Lower leg skin (tissue), 3 donors: ENCODE results near the gene MBD6.
"Not testable (repeated sequence)": the region's sequence is repeated elsewhere in the genome, so short reads cannot be mapped to it uniquely, and the experiment has no call there.

Experiments used
- POLR2A ChIP-seq, 2 donors: fragments of 450-650 bp; IDR thresholded peaks; one replicate each; pipeline ENCODE4 v1.6.1; 2016 to 2017; ENCODE audit warnings: antibody characterized with exemption in 2 of 2, mild to moderate bottlenecking in 1 of 2, moderate library complexity in 1 of 2
- TF ChIP-seq, protein P1 (sequence below), 3 donors: fragments of 450-650 bp; IDR thresholded peaks; one replicate each; pipeline ENCODE4 v1.5.1; 2016; ENCODE audit warnings: antibody characterized with exemption in 3 of 3, mild to moderate bottlenecking in 3 of 3, moderate library complexity in 2 of 3

DNA sequence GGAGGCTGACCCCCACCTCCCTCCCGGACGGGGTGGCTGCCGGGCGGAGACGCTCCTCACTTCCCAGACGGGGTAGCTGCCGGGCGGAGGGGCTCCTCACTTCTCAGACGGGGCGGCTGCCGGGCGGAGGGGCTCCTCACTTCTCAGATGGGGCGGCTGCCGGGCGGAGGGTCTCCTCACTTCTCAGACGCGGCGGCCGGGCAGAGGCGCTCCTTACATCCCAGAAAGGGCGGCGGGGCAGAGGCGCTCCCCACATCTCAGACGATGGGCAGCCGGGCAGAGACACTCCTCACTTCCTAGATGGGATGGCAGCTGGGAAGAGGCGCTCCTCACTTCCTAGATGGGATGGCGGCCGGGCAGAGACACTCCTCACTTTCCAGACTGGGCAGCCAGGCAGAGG is 14.8 kb upstream of the MBD6 start:
- TF ChIP-seq, protein P1, sequence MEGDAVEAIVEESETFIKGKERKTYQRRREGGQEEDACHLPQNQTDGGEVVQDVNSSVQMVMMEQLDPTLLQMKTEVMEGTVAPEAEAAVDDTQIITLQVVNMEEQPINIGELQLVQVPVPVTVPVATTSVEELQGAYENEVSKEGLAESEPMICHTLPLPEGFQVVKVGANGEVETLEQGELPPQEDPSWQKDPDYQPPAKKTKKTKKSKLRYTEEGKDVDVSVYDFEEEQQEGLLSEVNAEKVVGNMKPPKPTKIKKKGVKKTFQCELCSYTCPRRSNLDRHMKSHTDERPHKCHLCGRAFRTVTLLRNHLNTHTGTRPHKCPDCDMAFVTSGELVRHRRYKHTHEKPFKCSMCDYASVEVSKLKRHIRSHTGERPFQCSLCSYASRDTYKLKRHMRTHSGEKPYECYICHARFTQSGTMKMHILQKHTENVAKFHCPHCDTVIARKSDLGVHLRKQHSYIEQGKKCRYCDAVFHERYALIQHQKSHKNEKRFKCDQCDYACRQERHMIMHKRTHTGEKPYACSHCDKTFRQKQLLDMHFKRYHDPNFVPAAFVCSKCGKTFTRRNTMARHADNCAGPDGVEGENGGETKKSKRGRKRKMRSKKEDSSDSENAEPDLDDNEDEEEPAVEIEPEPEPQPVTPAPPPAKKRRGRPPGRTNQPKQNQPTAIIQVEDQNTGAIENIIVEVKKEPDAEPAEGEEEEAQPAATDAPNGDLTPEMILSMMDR (IDR thresholded peaks at IDR 0.05): not testable (repeated sequence)
- TF ChIP-seq POLR2A (IDR thresholded peaks at IDR 0.05): not testable (repeated sequence)
